ENCODE data around the gene BMP4. TPM values are rescaled to one million over a fixed set of nuclear protein-coding genes. Genes with fewer than 3 reads are reported as not detected.

The BMP4 gene
- total and polyA plus RNA-seq, 2 donors (not counting 3 experiments of a cell fraction or from before 2014, with no cell fraction given) = 238 to 311 TPM

- TF ChIP-seq GATA2 (IDR thresholded peaks at IDR 0.05; ENCODE audit: insufficient read depth, insufficient read length, low read depth, low read length) (peak; percentile 58), EZH2 (IDR thresholded peaks at IDR 0.05; ENCODE audit: borderline replicate concordance, low read depth, low read length, severe bottlenecking) (no peak), FOS (IDR thresholded peaks at IDR 0.05; ENCODE audit: borderline replicate concordance, insufficient read depth, low read length) (peak; percentile 40), JUN (IDR thresholded peaks at IDR 0.05; ENCODE audit: borderline replicate concordance, insufficient read depth, insufficient read length, low read depth) (peak; percentile 16)
- H3K4me2 ChIP-seq (ENCODE audit: insufficient read depth, low read length) = peak overlapping the region; percentile 20
- no peak overlapping the region for H2AFZ ChIP-seq (ENCODE audit: low read depth, low read length)
- dilution Hi-C loops (cut with MboI; ENCODE audit: extremely low pct_ligation_motif_present, low sequenced_read_pairs) = no loop called here
- BruUV-seq (replicated peaks) = no TSS peak
- intact Hi-C loops (cut with micrococcal nuclease) = no loop called here
- FAIRE-seq (peak; percentile 59), DNase-seq (ENCODE audit: low read depth, low spot score) (peak; percentile 42)
- H3K9ac ChIP-seq (replicated peaks; ENCODE audit: extremely low read depth, insufficient read depth, low read length) = no peak overlapping the region
- H3K9me3 ChIP-seq (replicated peaks; ENCODE audit: control insufficient read depth, insufficient read depth, low read length) = no peaks in the 10 kb centered on the region
- no peaks in the 10 kb centered on the region for H3K9me1 ChIP-seq (replicated peaks; ENCODE audit: control insufficient read depth, extremely low read depth, insufficient read depth, low read length)
- CTCF ChIA-PET = interaction anchor here (0.9 to 2.2 kb wide), 15 partner anchors 8 to 410 kb away, joined by 3 to 9 read pairs (median 3); no protein-coding TSS in a partner anchor
- H3K79me2 ChIP-seq (ENCODE audit: control insufficient read depth, insufficient read depth, low read length) = no peaks in the 10 kb centered on the region
- POLR2A ChIA-PET = interaction anchor here (0.6 to 1.2 kb wide), 2 partner anchors 9 to 44 kb away, joined by 3 to 10 read pairs; no protein-coding TSS in a partner anchor
- no peak overlapping the region for H3K27ac ChIP-seq (ENCODE audit: insufficient read depth, low read depth, low read length)
- H3K36me3 ChIP-seq (ENCODE audit: control insufficient read depth in 2 of 2, extremely low read depth in 1 of 2, insufficient read depth in 2 of 2, low read length in 2 of 2) = no peaks in the 10 kb centered on the region
- H4K20me1 ChIP-seq (replicated peaks; ENCODE audit: control insufficient read depth, extremely low read depth, insufficient read depth, low read length) = no peaks in the 10 kb centered on the region
- peaks cover 14% of the 10 kb centered on the region for H3K4me1 ChIP-seq (ENCODE audit: control insufficient read depth, extremely low read depth, insufficient read depth, low read length)
- H3K27me3 ChIP-seq (ENCODE audit: control insufficient read depth in 2 of 2, insufficient read depth in 2 of 2, low read length in 2 of 2) = no peaks in the 10 kb centered on the region
- H3K4me3 ChIP-seq (replicated peaks in 1 of 3; ENCODE audit: insufficient read depth in 1 of 3, low read depth in 1 of 3, low read length in 3 of 3) = no peak overlapping the region
Observed at GRCh38 chr14:53938136-53938837, 18.3 kb downstream of the BMP4 start.

DNA sequence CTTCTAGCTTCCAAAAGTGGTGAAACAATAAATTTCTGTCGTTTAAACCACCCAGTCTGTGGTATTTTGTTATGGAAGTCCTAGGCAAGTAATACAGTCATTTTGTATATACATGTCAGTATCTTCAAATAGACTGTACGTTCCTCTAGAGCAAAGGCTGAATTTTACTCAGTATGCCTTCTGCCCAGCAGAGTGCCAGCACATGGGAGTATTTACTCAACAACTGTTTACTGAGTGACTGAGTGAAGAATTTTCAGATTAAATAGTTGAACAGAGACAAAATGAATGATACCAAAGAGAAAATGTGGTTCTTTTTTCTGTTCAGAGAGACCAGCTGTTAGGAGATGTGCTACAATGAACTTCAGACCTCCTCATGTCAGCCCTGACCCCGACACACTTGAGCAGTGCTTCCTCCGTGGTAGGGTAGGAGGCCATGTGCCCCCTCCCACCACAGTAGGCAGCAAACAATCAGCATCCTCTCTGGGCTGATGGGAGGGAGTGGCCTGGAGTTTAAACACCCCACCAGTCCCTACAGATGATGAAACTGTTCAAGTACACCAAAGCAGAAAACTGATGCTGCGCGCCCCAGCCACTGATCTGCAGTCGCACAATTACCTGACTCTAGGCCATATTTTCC lies 21.7 kb downstream of the BMP4 start:
- no peaks in the 10 kb centered on the region for H3K9me3 ChIP-seq (replicated peaks; ENCODE audit: control insufficient read depth, insufficient read depth, low read length)
- no peak overlapping the region for H3K27ac ChIP-seq (ENCODE audit: insufficient read depth, low read depth, low read length)
- peaks cover 20% of the 10 kb centered on the region for H3K4me1 ChIP-seq (ENCODE audit: control insufficient read depth, extremely low read depth, insufficient read depth, low read length)
- intact Hi-C loops (cut with micrococcal nuclease) (no loop called here), dilution Hi-C loops (cut with MboI; ENCODE audit: extremely low pct_ligation_motif_present, low sequenced_read_pairs) (no loop called here)
- TF ChIP-seq FOS (IDR thresholded peaks at IDR 0.05; ENCODE audit: borderline replicate concordance, insufficient read depth, low read length) (no peak), POLR2AphosphoS5 (IDR thresholded peaks at IDR 0.05; ENCODE audit: insufficient read depth, low read depth, low read length) (no peak), MYC (IDR thresholded peaks at IDR 0.05; ENCODE audit: low read depth, low read length) (no peak), JUN (IDR thresholded peaks at IDR 0.05; ENCODE audit: borderline replicate concordance, insufficient read depth, insufficient read length, low read depth) (no peak), GATA2 (IDR thresholded peaks at IDR 0.05; ENCODE audit: insufficient read depth, insufficient read length, low read depth, low read length) (no peak), EZH2 (IDR thresholded peaks at IDR 0.05; ENCODE audit: borderline replicate concordance, low read depth, low read length, severe bottlenecking) (no peak)
- TF ChIP-seq, protein P1, sequence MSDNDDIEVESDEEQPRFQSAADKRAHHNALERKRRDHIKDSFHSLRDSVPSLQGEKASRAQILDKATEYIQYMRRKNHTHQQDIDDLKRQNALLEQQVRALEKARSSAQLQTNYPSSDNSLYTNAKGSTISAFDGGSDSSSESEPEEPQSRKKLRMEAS (IDR thresholded peaks at IDR 0.05; ENCODE audit: insufficient read depth, insufficient read length) = no peak
- H3K9me1 ChIP-seq (replicated peaks; ENCODE audit: control insufficient read depth, extremely low read depth, insufficient read depth, low read length) = no peaks in the 10 kb centered on the region
- H3K9ac ChIP-seq (replicated peaks; ENCODE audit: extremely low read depth, insufficient read depth, low read length) = no peak overlapping the region
- H3K79me2 ChIP-seq (ENCODE audit: control insufficient read depth, insufficient read depth, low read length) = no peaks in the 10 kb centered on the region
- no TSS peak for BruUV-seq (replicated peaks)
- DNase-seq (ENCODE audit: low read depth, low spot score) (no peak), FAIRE-seq (no peak)
- no peak overlapping the region for H2AFZ ChIP-seq (ENCODE audit: low read depth, low read length)
- no peaks in the 10 kb centered on the region for H3K27me3 ChIP-seq (ENCODE audit: control insufficient read depth in 2 of 2, insufficient read depth in 2 of 2, low read length in 2 of 2)
- H4K20me1 ChIP-seq (replicated peaks; ENCODE audit: control insufficient read depth, extremely low read depth, insufficient read depth, low read length) = no peaks in the 10 kb centered on the region
- no peak overlapping the region for H3K4me2 ChIP-seq (ENCODE audit: insufficient read depth, low read length)
- no peaks in the 10 kb centered on the region for H3K36me3 ChIP-seq (ENCODE audit: control insufficient read depth in 2 of 2, extremely low read depth in 1 of 2, insufficient read depth in 2 of 2, low read length in 2 of 2)
- ChIA-PET CTCF (no interaction called here), POLR2A (no interaction called here)
- H3K4me3 ChIP-seq (replicated peaks in 1 of 3; ENCODE audit: insufficient read depth in 1 of 3, low read depth in 1 of 3, low read length in 3 of 3) = no peak overlapping the region
